HEK293 (cell line): ENCODE data around the gene SYNJ2.

Experiments
- CTCF ChIA-PET: fragments of 350-600 bp; formaldehyde crosslinking; extraction: SDS; loops from one replicate; lab custom pipeline; 2021; ENCODE audit warnings: antibody characterized with exemption; lab: Yijun Ruan, JAX
- POLR2A ChIA-PET: fragments of 300-600 bp; formaldehyde crosslinking; extraction: SDS; loops from one replicate; lab custom pipeline; 2020; ENCODE audit warnings: antibody characterized with exemption, inconsistent platforms; lab: Yijun Ruan, JAX
- H3K27ac ChIP-seq: fragments of 200-500 bp; sonication (Bioruptor generic); 2 replicates; pipeline ENCODE4 v1.5.1; 2014; ENCODE audit warnings: low read depth, low read length, control low read depth, inconsistent platforms; ENCODE audit errors: extremely low read depth
- H3K36me3 ChIP-seq, 2 experiments: fragments of 200-500 bp in 1 of 2; sonication (Bioruptor generic) in 1 of 2; 1 replicate in 1 of 2; 2 replicates in 1 of 2; pipeline ENCODE4 v1.5.1; 2014 to 2017; ENCODE audit warnings: inconsistent platforms in 2 of 2, low read length in 2 of 2; ENCODE audit not compliant: control insufficient read depth in 2 of 2, insufficient read depth in 1 of 2
- H3K4me1 ChIP-seq: fragments of 200-500 bp; sonication (Bioruptor generic); 2 replicates; pipeline ENCODE4 v1.5.1; 2014; ENCODE audit warnings: mild to moderate bottlenecking, low read length, inconsistent platforms; ENCODE audit not compliant: control insufficient read depth, insufficient read depth
- H3K4me3 ChIP-seq: 2 replicates; pipeline ENCODE4 v1.5.1; 2011; ENCODE audit warnings: low read depth, mild to moderate bottlenecking, control low read depth, low read length, moderate library complexity
- H3K9me3 ChIP-seq: fragments of 200-500 bp; sonication (Bioruptor generic); 2 replicates; pipeline ENCODE4 v1.5.1; 2014; ENCODE audit warnings: low read depth, low read length, inconsistent platforms; ENCODE audit not compliant: control insufficient read depth, insufficient read depth
- BCL11B ChIP-seq: fragments of 450-650 bp; formaldehyde crosslinking; IDR thresholded peaks from 2 replicates; pipeline ENCODE4 v1.5.1; 2016; ENCODE audit warnings: low read depth, missing biosample characterization, missing genetic modification characterization
- GLI2 ChIP-seq: fragments of 450-650 bp; formaldehyde crosslinking; IDR thresholded peaks from 2 replicates; pipeline ENCODE4; 2017; ENCODE audit warnings: missing biosample characterization, missing genetic modification characterization, low read depth, borderline replicate concordance
- HOXA7 ChIP-seq: sonication (generic); formaldehyde crosslinking; IDR thresholded peaks from 2 replicates; pipeline ENCODE4 v1.8.1; 2022; ENCODE audit warnings: missing genetic modification reagents, borderline replicate concordance
- KLF9 ChIP-seq: fragments of 450-650 bp; formaldehyde crosslinking; IDR thresholded peaks from 2 replicates; pipeline ENCODE4 v1.5.1; 2016; ENCODE audit warnings: missing biosample characterization, missing genetic modification characterization, low read depth
- MZF1 ChIP-seq: fragments of 450-650 bp; formaldehyde crosslinking; IDR thresholded peaks from 2 replicates; pipeline ENCODE4 v1.5.1; 2017; ENCODE audit warnings: missing biosample characterization, missing genetic modification characterization, borderline replicate concordance
- TCF7L2 ChIP-seq: IDR thresholded peaks from 2 replicates; pipeline ENCODE4 v1.6.1; 2011; ENCODE audit warnings: low read depth, mild to moderate bottlenecking, inconsistent platforms, low read length, moderate library complexity, borderline replicate concordance
- ZNF114 ChIP-seq: fragments of 450-650 bp; formaldehyde crosslinking; IDR thresholded peaks from 2 replicates; pipeline ENCODE4 v1.5.0; 2017; ENCODE audit warnings: missing biosample characterization, missing genetic modification characterization
- ZNF121 ChIP-seq: fragments of 450-650 bp; formaldehyde crosslinking; IDR thresholded peaks from 2 replicates; pipeline ENCODE4 v1.5.1; 2016; ENCODE audit warnings: missing biosample characterization, missing genetic modification characterization
- ZNF138 ChIP-seq: fragments of 450-650 bp; formaldehyde crosslinking; IDR thresholded peaks from 2 replicates; pipeline ENCODE4 v1.5.1; 2016; ENCODE audit warnings: missing biosample characterization, missing genetic modification characterization, borderline replicate concordance
- ZNF16 ChIP-seq: fragments of 450-650 bp; formaldehyde crosslinking; IDR thresholded peaks from 2 replicates; pipeline ENCODE4 v1.5.1; 2016; ENCODE audit warnings: low read depth, missing biosample characterization, missing genetic modification characterization
- ZNF214 ChIP-seq: fragments of 450-650 bp; formaldehyde crosslinking; IDR thresholded peaks from 2 replicates; pipeline ENCODE4 v1.5.1; 2017; ENCODE audit warnings: missing biosample characterization, mild to moderate bottlenecking, missing genetic modification characterization, borderline replicate concordance
- ZNF560 ChIP-seq: fragments of 450-650 bp; formaldehyde crosslinking; IDR thresholded peaks from 2 replicates; pipeline ENCODE4 v1.5.1; 2017; ENCODE audit warnings: missing biosample characterization, missing genetic modification characterization, borderline replicate concordance
- ZNF677 ChIP-seq: fragments of 450-650 bp; IDR thresholded peaks from 2 replicates; pipeline ENCODE4 v1.5.0; 2018; ENCODE audit warnings: missing biosample characterization, mild to moderate bottlenecking, missing genetic modification characterization, moderate library complexity
- ZNF701 ChIP-seq: fragments of 450-650 bp; formaldehyde crosslinking; IDR thresholded peaks from 2 replicates; pipeline ENCODE4 v1.5.1; 2016; ENCODE audit warnings: missing biosample characterization, missing genetic modification characterization
- ZSCAN23 ChIP-seq: fragments of 450-650 bp; formaldehyde crosslinking; IDR thresholded peaks from 2 replicates; pipeline ENCODE4 v1.5.1; 2016; ENCODE audit warnings: missing biosample characterization, missing genetic modification characterization
- ZSCAN30 ChIP-seq: fragments of 450-650 bp; IDR thresholded peaks from 2 replicates; pipeline ENCODE4 v1.5.1; 2018; ENCODE audit warnings: missing biosample characterization, mild to moderate bottlenecking, missing genetic modification characterization, moderate library complexity
- TF ChIP-seq, protein P1 (sequence below): fragments of 450-650 bp; formaldehyde crosslinking; IDR thresholded peaks from 2 replicates; pipeline ENCODE4 v1.5.1; 2016; ENCODE audit warnings: missing biosample characterization, missing genetic modification characterization
- TF ChIP-seq, protein P2 (sequence below): fragments of 450-650 bp; formaldehyde crosslinking; IDR thresholded peaks from 2 replicates; pipeline ENCODE4 v1.5.1; 2016; ENCODE audit warnings: missing biosample characterization, missing genetic modification characterization
- TF ChIP-seq, protein P3 (sequence below): fragments of 450-650 bp; formaldehyde crosslinking; IDR thresholded peaks from 2 replicates; pipeline ENCODE4 v1.5.1; 2016; ENCODE audit warnings: missing biosample characterization, missing genetic modification characterization, borderline replicate concordance
- TF ChIP-seq, protein P4 (sequence below): fragments of 450-650 bp; formaldehyde crosslinking; IDR thresholded peaks from 2 replicates; pipeline ENCODE4 v1.5.1; 2017; ENCODE audit warnings: missing biosample characterization, missing genetic modification characterization
- TF ChIP-seq, protein P5 (sequence below): fragments of 450-650 bp; formaldehyde crosslinking; IDR thresholded peaks from 2 replicates; pipeline ENCODE4 v1.5.1; 2016; ENCODE audit warnings: missing biosample characterization, missing genetic modification characterization

Gene SYNJ2

DNA sequence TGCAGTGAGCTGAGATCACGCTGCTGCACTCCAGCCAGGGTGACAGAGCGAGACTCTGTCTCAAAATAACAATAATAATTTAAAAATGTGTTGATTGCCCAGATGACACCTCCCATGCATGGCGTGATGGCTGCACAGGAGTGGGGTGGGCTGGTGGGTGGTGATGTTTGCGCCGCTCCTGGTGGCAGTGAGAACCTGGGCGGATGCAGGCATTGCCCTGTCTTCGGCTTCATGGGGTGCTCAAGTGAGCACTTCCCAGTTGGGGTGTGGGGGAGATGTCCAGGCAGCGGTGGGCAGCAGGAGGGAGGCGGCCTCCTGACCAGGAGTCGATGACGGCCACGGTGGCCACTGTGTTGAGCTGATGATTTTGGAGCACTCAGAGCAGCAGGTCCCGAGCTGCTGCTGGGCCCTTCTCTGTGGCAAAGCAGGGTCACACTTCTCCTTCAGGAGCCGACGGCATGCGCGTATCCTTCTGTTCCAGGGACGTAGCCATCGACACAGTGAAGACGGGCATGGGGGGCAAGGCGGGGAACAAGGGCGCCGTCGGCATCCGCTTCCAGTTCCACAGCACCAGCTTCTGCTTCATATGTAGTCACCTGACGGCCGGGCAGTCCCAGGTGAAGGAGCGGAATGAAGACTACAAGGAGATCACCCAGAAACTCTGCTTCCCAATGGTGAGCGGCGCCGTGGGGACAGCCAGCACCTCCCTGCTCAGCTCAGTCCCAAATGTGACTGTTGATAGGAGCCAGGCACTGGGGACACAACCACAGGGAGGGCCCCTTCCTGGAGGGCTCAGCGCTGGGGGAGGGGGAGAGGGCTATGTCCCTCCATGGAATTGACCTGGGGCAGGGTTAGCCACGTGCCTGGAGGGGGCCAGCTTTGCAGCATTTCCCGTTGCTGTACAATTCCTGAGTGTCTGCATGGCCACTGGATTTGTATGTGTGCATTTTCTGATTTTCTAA lies 89.7 kb downstream of the SYNJ2 start:
- H3K27ac ChIP-seq: no peak overlapping the region
- TF ChIP-seq MZF1 (tag by site-specific recombination): no peak
- TF ChIP-seq, protein P1, sequence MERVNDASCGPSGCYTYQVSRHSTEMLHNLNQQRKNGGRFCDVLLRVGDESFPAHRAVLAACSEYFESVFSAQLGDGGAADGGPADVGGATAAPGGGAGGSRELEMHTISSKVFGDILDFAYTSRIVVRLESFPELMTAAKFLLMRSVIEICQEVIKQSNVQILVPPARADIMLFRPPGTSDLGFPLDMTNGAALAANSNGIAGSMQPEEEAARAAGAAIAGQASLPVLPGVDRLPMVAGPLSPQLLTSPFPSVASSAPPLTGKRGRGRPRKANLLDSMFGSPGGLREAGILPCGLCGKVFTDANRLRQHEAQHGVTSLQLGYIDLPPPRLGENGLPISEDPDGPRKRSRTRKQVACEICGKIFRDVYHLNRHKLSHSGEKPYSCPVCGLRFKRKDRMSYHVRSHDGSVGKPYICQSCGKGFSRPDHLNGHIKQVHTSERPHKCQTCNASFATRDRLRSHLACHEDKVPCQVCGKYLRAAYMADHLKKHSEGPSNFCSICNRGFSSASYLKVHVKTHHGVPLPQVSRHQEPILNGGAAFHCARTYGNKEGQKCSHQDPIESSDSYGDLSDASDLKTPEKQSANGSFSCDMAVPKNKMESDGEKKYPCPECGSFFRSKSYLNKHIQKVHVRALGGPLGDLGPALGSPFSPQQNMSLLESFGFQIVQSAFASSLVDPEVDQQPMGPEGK (tag by site-specific recombination): no peak
- no peak for TF ChIP-seq GLI2 (tag by site-specific recombination)
- TF ChIP-seq ZNF121 (tag by site-specific recombination): no peak
- no peak for TF ChIP-seq KLF9 (tag by site-specific recombination)
- TF ChIP-seq ZNF677 (tag by site-specific recombination): no peak
- TF ChIP-seq ZNF214 (tag by site-specific recombination): no peak
- no peak for TF ChIP-seq ZSCAN23
- no peak for TF ChIP-seq ZNF138
- TF ChIP-seq, protein P2, sequence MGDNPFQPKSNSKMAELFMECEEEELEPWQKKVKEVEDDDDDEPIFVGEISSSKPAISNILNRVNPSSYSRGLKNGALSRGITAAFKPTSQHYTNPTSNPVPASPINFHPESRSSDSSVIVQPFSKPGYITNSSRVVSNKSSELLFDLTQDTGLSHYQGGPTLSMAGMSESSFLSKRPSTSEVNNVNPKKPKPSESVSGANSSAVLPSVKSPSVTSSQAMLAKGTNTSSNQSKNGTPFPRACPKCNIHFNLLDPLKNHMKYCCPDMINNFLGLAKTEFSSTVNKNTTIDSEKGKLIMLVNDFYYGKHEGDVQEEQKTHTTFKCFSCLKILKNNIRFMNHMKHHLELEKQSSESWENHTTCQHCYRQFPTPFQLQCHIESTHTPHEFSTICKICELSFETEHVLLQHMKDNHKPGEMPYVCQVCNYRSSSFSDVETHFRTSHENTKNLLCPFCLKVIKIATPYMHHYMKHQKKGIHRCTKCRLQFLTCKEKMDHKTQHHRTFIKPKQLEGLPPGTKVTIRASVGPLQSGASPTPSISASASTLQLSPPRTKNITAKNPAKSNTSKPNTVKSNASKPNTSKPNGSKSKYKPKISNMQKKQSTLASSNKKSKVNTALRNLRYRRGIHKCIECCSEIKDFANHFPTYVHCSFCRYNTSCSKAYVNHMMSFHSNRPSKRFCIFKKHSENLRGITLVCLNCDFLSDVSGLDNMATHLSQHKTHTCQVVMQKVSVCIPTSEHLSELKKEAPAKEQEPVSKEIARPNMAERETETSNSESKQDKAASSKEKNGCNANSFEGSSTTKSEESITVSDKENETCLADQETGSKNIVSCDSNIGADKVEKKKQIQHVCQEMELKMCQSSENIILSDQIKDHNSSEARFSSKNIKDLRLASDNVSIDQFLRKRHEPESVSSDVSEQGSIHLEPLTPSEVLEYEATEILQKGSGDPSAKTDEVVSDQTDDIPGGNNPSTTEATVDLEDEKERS: no peak
- no peak for TF ChIP-seq TCF7L2
- TF ChIP-seq BCL11B (tag by site-specific recombination): no peak
- TF ChIP-seq ZNF16 (tag by site-specific recombination): no peak
- TF ChIP-seq ZNF114 (tag by site-specific recombination): no peak
- no peak for TF ChIP-seq ZNF560
- TF ChIP-seq ZNF701: no peak
- TF ChIP-seq HOXA7 (CRISPR knock-in tag): no peak

DNA sequence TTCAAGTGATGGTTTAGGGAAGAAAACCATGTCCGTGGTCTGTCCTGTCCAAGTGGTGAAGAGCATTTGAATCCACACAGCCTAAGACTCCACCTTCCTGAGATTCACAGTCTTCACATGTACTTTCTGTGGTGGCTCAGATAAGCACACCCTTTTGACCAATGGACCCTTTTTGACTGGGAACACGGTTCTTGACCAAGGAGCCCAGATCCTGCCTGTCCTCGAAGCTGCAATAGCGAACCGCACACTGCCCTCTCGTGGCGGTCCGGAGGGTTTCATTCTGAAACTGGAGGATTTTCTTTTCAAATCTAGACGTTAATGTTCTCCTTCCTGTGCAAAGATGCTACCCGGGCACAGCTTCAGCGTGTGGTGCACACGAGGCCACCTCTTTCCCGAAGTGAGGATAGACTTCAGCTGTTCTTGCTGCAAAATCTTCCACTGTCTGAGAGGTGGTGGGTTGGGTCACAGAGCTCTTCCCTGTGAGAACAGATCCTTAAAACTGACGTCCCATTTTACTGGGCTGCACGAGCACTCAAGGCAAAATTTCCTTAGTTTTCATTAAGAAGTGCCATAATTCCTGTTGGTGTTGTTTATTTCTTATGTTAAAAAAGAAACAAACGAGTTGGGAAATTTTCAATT lies 90.5 kb downstream of the SYNJ2 start:
- H3K36me3 ChIP-seq: peaks cover 5 to 80% of the 10 kb centered on the region in 2 experiments; a peak in 2 of 3 replicates
- CTCF ChIA-PET: interaction anchor here (0.5 to 4.5 kb wide), 62 partner anchors 9 to 795 kb away, joined by 3 to 35 read pairs (median 4); partner anchors contain the start of gene SYNJ2
- POLR2A ChIA-PET: interaction anchor here (0.7 to 1.5 kb wide), 4 partner anchors 31 to 152 kb away, joined by 3 to 5 read pairs (median 4); no protein-coding TSS in a partner anchor
- no peaks in the 10 kb centered on the region for H3K4me1 ChIP-seq
- no peak overlapping the region for H3K27ac ChIP-seq
- H3K4me3 ChIP-seq: no peak overlapping the region
- H3K9me3 ChIP-seq: no peaks in the 10 kb centered on the region
- peak; percentile 15; the same call in 1 of the 2 replicates for TF ChIP-seq ZSCAN30 (tag by site-specific recombination)
- TF ChIP-seq, protein P3, sequence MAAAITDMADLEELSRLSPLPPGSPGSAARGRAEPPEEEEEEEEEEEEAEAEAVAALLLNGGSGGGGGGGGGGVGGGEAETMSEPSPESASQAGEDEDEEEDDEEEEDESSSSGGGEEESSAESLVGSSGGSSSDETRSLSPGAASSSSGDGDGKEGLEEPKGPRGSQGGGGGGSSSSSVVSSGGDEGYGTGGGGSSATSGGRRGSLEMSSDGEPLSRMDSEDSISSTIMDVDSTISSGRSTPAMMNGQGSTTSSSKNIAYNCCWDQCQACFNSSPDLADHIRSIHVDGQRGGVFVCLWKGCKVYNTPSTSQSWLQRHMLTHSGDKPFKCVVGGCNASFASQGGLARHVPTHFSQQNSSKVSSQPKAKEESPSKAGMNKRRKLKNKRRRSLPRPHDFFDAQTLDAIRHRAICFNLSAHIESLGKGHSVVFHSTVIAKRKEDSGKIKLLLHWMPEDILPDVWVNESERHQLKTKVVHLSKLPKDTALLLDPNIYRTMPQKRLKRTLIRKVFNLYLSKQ: no peak
- TF ChIP-seq, protein P4, sequence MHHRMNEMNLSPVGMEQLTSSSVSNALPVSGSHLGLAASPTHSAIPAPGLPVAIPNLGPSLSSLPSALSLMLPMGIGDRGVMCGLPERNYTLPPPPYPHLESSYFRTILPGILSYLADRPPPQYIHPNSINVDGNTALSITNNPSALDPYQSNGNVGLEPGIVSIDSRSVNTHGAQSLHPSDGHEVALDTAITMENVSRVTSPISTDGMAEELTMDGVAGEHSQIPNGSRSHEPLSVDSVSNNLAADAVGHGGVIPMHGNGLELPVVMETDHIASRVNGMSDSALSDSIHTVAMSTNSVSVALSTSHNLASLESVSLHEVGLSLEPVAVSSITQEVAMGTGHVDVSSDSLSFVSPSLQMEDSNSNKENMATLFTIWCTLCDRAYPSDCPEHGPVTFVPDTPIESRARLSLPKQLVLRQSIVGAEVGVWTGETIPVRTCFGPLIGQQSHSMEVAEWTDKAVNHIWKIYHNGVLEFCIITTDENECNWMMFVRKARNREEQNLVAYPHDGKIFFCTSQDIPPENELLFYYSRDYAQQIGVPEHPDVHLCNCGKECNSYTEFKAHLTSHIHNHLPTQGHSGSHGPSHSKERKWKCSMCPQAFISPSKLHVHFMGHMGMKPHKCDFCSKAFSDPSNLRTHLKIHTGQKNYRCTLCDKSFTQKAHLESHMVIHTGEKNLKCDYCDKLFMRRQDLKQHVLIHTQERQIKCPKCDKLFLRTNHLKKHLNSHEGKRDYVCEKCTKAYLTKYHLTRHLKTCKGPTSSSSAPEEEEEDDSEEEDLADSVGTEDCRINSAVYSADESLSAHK (tag by site-specific recombination): no peak
- TF ChIP-seq, protein P5, sequence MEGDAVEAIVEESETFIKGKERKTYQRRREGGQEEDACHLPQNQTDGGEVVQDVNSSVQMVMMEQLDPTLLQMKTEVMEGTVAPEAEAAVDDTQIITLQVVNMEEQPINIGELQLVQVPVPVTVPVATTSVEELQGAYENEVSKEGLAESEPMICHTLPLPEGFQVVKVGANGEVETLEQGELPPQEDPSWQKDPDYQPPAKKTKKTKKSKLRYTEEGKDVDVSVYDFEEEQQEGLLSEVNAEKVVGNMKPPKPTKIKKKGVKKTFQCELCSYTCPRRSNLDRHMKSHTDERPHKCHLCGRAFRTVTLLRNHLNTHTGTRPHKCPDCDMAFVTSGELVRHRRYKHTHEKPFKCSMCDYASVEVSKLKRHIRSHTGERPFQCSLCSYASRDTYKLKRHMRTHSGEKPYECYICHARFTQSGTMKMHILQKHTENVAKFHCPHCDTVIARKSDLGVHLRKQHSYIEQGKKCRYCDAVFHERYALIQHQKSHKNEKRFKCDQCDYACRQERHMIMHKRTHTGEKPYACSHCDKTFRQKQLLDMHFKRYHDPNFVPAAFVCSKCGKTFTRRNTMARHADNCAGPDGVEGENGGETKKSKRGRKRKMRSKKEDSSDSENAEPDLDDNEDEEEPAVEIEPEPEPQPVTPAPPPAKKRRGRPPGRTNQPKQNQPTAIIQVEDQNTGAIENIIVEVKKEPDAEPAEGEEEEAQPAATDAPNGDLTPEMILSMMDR: peak; percentile 64; the same call in 1 of the 2 replicates

More for the DNA sequence above, 89.7 kb downstream of the SYNJ2 start:
- H3K9me3 ChIP-seq: no peaks in the 10 kb centered on the region
- ChIA-PET CTCF (interaction anchor here (0.5 to 4.5 kb wide), 49 partner anchors 10 to 788 kb away, joined by 3 to 35 read pairs (median 5); partner anchors contain the start of gene SYNJ2), POLR2A (interaction anchor here (1.0 to 1.5 kb wide), 2 partner anchors 82 to 89 kb away, joined by 3 to 5 read pairs; no protein-coding TSS in a partner anchor)
- H3K36me3 ChIP-seq: peaks cover 0 to 79% of the 10 kb centered on the region in 2 experiments; a peak in 2 of 3 replicates
- no peaks in the 10 kb centered on the region for H3K4me1 ChIP-seq
- H3K4me3 ChIP-seq: no peak overlapping the region
